B cell (primary cell): ENCODE results near the gene FOLR3.

ENCODE experiments used
- CTCF ChIP-seq: fragments of 200-600 bp; IDR thresholded peaks from one replicate; pipeline ENCODE4 v1.8.0; 2022; ENCODE audit warnings: antibody characterized with exemption, mild to moderate bottlenecking
- EZH2 ChIP-seq: IDR thresholded peaks from 2 replicates; pipeline ENCODE4 v1.6.1; 2012; ENCODE audit warnings: borderline replicate concordance, low read depth, mild to moderate bottlenecking, moderate library complexity, low read length; ENCODE audit not compliant: insufficient read depth, poor library complexity, severe bottlenecking

- TF ChIP-seq EZH2 (no peak), CTCF (no peak)
Observed at GRCh38 chr11:72173291-72173690, 37.8 kb downstream of the FOLR3 start.
